ENCODE measurements around the gene ADGRG6.
"Not testable (repeated sequence)": the region's sequence is repeated elsewhere in the genome, so short reads cannot be mapped to it uniquely, and the experiment has no call there.

The ADGRG6 gene

GRCh38 chr6:142400495-142400894 is 98.7 kb downstream of the ADGRG6 start:
- DNase-seq (ENCODE audit: low read depth, low spot score), result no peak
- no peak overlapping the region for H3K27ac ChIP-seq

DNA sequence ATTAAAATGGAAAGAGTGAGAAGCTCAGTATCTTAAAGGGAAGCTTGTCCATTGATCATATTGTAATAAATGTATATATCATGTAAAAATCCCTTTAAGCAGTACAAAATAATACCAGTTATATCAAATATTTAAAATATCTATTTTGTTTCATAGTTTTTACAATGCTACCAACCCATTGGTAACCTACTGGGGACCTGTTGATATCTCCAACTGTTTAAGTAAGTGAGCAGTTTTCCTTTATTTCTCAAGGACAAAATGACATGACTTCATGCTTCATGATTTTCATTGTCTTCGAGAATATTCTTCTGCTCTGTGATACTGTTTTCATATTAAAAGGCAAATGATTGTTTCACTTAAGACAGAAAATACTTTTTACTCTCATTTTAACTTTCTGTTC is 100.0 kb downstream of the ADGRG6 start:
- no peak for DNase-seq (ENCODE audit: low read depth, low spot score)
- no peak overlapping the region for H3K27ac ChIP-seq

DNA sequence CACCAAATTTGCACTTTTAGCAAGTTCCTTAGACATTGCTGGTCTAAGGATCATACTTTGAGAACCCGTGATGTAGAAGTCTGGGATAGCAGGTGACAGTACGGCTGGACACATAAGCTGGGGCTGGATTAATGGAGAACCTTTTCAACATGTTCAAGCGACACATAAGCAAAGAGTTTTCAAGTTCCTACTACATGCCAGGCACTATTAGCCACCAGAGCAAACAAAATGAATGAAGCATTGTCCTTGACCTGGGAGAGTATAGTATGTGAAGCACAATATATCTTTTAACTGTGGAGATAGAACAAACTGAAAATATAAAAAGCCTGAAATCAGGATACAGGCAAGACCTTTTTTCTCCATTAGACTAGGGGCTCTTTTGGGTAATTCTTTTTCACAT is 102.9 kb downstream of the ADGRG6 start:
- no peak overlapping the region for H3K27ac ChIP-seq
- no peak for DNase-seq (ENCODE audit: low read depth, low spot score)

- DNase-seq (ENCODE audit: low read depth, low spot score), result no peak
- H3K27ac ChIP-seq, result no peak overlapping the region
Measured at GRCh38 chr6:142406131-142406530, 104.3 kb downstream of the ADGRG6 start.

DNA sequence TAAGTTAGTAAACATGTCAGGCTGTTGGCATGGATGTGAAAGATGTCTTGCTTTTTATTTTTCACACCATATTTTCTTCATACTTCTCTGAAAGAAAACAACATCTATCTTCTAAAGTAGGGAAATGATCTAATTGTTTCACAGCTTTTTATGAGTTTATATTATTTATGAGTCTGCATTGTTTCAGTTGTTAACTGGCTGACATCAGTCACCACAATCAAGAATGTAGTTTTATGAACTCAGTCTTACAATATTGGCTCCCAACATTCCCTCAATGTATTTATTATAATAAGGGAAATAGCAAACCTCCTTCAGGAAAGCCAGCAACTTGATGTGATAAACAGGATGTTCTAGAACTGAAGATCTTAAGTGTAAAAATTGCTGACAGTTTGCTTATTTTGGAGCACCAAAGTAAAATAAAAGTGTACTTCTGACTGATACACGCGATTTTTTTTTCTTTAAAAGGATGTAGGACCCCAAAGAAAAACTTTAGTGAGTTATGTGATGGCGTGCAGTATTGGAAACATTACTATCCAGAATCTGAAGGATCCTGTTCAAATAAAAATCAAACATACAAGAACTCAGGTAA is 106.0 kb downstream of the ADGRG6 start:
- no peak overlapping the region for H3K27ac ChIP-seq
- no peak for DNase-seq (ENCODE audit: low read depth, low spot score)

GRCh38 chr6:142408409-142408808 is 106.6 kb downstream of the ADGRG6 start:
- no peak overlapping the region for H3K27ac ChIP-seq
- DNase-seq (ENCODE audit: low read depth, low spot score), result no peak

- no peak overlapping the region for H3K27ac ChIP-seq
- no peak for DNase-seq (ENCODE audit: low read depth, low spot score)
Measured at GRCh38 chr6:142409794-142410193, 108.0 kb downstream of the ADGRG6 start.

DNA sequence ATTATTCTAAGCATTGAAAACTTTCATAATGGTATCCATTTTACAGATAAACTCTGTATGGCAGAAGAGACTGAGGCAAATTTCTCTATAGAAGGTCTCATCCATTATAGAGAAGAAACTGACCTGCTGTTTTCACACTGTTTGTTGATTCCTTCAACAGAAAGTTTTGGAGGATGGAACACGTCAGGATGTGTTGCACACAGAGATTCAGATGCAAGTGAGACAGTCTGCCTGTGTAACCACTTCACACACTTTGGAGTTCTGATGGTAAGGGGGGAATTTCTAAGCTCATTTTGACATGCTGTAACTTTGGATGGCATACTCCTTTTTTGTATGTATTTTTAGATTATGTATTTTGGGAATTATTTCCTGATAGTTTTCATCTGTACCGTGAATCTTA is 109.3 kb downstream of the ADGRG6 start:
- DNase-seq (ENCODE audit: low read depth, low spot score), result no peak
- H3K27ac ChIP-seq, result no peak overlapping the region

GRCh38 chr6:142412241-142412640 is 110.4 kb downstream of the ADGRG6 start:
- H3K27ac ChIP-seq, result no peak overlapping the region
- no peak for DNase-seq (ENCODE audit: low read depth, low spot score)

DNA sequence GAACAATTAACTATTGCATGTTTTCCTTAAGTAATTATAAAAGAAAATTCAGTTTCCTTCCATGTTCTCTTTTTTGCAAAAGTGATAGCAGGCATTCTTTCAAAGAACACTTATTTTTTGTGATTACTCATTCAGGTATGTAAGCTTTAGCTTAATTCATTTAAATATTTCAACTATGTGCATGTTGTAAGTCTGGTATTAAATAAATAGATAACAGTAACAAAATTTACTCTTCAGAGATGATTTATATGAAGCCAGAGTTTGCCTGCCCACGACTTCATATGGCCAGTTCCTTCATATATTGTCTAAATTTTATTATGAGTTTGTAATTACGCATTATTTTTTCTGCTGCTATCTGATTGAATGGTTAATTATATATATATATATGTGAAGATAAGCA is 110.9 kb downstream of the ADGRG6 start:
- no peak for DNase-seq (ENCODE audit: low read depth, low spot score)
- H3K27ac ChIP-seq, result peak overlapping the region; percentile 62

DNA sequence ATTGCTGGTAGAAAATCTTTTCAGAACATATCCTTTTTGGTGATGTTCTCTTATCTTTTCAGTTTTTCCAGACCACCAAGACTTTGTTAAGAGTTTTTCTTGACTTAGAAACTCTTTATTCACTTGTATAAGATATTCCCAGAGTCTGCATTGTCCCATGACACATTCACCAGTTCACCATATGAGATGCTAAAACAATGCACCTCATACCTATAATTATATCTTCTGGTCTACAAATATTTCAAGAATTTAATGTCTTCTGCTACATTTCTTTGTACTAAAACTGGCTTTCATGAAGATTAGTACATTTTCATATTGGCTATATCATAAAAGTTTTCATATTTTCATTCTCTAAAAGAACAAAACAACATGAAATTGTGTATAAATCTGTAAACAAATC is 111.3 kb downstream of the ADGRG6 start:
- DNase-seq (ENCODE audit: low read depth, low spot score), result no peak
- peak overlapping the region; percentile 62 for H3K27ac ChIP-seq

- DNase-seq (ENCODE audit: low read depth, low spot score), result no peak
- no peak overlapping the region for H3K27ac ChIP-seq
Measured at GRCh38 chr6:142414462-142415250, 112.8 kb downstream of the ADGRG6 start.

GRCh38 chr6:142416179-142416578 is 114.4 kb downstream of the ADGRG6 start:
- no peak overlapping the region for H3K27ac ChIP-seq
- no peak for DNase-seq (ENCODE audit: low read depth, low spot score)

GRCh38 chr6:142416686-142417085 is 114.9 kb downstream of the ADGRG6 start:
- DNase-seq (ENCODE audit: low read depth, low spot score), result no peak
- H3K27ac ChIP-seq, result no peak overlapping the region

DNA sequence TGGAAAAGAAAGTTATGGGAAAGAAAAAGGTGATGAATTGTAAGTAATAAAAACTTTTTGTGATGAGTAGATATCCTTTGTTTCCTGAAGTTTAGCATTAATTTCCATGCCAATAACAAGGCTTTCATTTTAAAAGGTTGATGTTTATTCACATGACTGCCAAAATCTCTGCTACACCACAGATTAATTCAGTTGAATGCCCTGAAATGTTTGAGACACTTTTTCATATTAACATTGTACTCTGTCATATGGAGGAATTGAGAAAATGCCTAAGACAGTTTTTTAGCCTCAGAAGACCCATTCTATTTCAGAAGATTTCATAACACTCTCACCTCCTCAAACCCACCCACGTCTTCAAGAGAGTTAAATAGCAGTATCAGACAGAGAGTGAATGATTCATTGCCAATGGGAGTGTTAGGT is 115.5 kb downstream of the ADGRG6 start:
- no peak for DNase-seq (ENCODE audit: low read depth, low spot score)
- no peak overlapping the region for H3K27ac ChIP-seq

DNA sequence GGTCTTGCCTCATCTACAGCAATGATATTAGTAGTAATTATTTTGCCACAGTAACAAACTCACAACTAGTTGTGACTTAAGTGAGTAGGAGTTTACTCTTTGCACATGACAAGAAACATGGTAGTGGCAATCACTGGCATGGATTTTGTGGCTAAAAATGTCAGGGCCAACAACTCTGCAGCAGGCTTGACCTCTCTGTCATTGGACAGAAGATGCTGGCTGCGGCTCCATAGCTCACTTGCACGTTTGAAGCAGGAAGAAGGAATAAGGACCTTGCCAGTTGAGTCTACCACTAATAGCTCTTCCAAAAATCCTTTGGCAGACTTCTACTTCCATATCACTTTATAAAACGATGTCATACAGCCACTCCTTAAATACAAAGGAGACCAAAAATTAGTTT is 117.3 kb downstream of the ADGRG6 start:
- no peak for DNase-seq (ENCODE audit: low read depth, low spot score)

DNA sequence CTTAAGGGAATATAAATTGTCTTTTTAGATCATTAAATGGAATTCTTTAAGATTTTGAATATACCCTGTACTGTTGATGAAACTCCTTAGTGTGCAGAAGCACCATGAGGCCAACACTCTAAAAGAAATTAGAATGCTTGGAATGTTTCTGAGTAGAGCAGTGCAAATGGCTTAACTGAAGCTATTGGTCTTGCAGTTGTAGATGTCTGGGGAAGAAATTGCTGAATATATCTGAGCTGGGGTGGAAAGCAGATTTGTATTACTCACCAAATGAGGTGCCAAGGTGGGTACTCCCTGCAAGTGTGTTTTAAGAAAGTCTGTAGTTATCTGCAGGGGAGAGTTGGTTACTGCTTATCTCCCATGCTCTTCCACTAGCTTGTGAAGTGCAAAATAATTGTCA is 119.0 kb downstream of the ADGRG6 start:
- no peak overlapping the region for H3K27ac ChIP-seq
- no peak for DNase-seq (ENCODE audit: low read depth, low spot score)

More for the DNA sequence above, 117.3 kb downstream of the ADGRG6 start:
- no peak overlapping the region for H3K27ac ChIP-seq

GRCh38 chr6:142421285-142422117 is 119.7 kb downstream of the ADGRG6 start:
- DNase-seq (ENCODE audit: low read depth, low spot score), result no peak
- no peak overlapping the region for H3K27ac ChIP-seq

GRCh38 chr6:142426444-142427132 is 124.8 kb downstream of the ADGRG6 start:
- not testable (repeated sequence) for H3K27ac ChIP-seq; DNase-seq (ENCODE audit: low read depth, low spot score)

- H3K27ac ChIP-seq; DNase-seq (ENCODE audit: low read depth, low spot score): not testable (repeated sequence)
Measured at GRCh38 chr6:142428468-142428867, 126.7 kb downstream of the ADGRG6 start.

All from epithelial cell of prostate (primary cell).